Mucosa of descending colon (tissue), 3 donors: Measurements from ENCODE around the gene TRIM68. TPM values are rescaled to one million over a fixed set of nuclear protein-coding genes. Genes with fewer than 3 reads are reported as not detected.

Experiments
- ATAC-seq: fragments of 200-7000 bp; cut with Tn5 transposase; one replicate; pipeline ENCODE4 v1.9.1; 2020; ENCODE audit warnings: mild to moderate bottlenecking, moderate library complexity
- DNase-seq, 3 donors: peaks; one replicate each; pipeline ENCODE4 v3.0.0-alpha.2; 2020
- H3K36me3 ChIP-seq: fragments of 200-600 bp; one replicate; pipeline ENCODE4 v1.8.0; 2021; ENCODE audit warnings: low read depth, mild to moderate bottlenecking
- H3K4me1 ChIP-seq: fragments of 200-600 bp; one replicate; pipeline ENCODE4 v1.8.0; 2021; ENCODE audit warnings: low read depth, mild to moderate bottlenecking
- H3K4me3 ChIP-seq: fragments of 200-600 bp; one replicate; pipeline ENCODE4 v1.8.0; 2021; ENCODE audit warnings: mild to moderate bottlenecking
- H3K9me3 ChIP-seq: fragments of 200-600 bp; one replicate; pipeline ENCODE4 v1.8.0; 2021; ENCODE audit warnings: mild to moderate bottlenecking
- CTCF ChIP-seq: fragments of 200-600 bp; IDR thresholded peaks from one replicate; pipeline ENCODE4 v1.8.0; 2022; ENCODE audit warnings: antibody characterized with exemption, mild to moderate bottlenecking
- intact Hi-C, 2 donors: fragments of 100-400 bp; cut with DNase I in 1 of 2; cut with micrococcal nuclease in 1 of 2; formaldehyde crosslinking; loops; one replicate each; pipeline versions ENCODE4 v1.11.0 to v1.11.1; 2022; cut with DNase I, micrococcal nuclease
- total RNA-seq, 3 donors: library from RNA; stranded (reverse); fragmentation: NEBNext Ultra II Directional in 2 of 3; extraction: Animal tissue kit (Norgen Biotek cat#: 25700) in 2 of 3; gene quantifications; one replicate each; pipeline versions ENCODE4 v1.2.1 to v1.2.4, GENCODE V29; 2021 to 2023
- donor health status: DM: no; HTN: no; CAD: no; lungs with moderate emphysema.
- donor health status: DM: no; HTN: no; CAD: no.
- donor health status: DM: no; HTN: yes; CAD: no.

The TRIM68 gene
- total RNA-seq, 3 donors from 2014 or later = 17.6 to 21.7 (median 19.4) TPM

DNA sequence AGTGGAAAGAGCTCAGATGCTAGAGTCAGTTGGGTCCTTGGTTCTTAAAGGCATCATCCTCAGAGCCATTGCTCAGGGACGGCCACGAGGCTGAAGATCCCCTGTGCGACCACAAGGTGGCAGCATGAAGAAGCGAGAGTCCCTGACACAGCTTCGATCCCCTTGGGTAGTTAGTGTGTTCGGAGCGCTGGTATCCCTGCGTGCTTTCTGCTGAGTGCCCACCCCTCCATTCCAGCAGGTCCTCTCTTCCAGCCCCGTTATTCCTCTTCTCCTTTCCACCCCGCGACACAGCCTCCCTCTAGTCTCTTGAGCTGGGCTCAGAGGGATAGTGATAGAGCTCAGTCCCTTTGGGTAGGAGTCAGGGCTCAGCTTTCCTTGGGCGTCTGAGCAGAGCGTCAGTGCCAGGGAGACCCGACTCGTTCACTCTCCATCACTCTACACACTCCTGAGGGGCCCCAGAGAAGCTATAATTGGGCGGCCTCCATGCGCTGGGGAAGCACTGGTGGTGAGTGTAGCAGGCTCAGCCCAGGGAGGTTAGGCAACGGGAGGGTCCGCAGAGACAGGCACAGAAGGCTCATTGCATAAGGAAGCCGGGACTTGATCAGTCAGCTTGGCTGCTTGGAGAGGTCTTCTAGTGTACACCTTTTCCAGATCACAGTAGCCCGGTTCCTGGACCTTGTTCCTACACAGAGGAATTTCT is 29.1 kb upstream of the TRIM68 start, which contains the start of gene OR51D1:
TSS of gene OR51D1 (plus strand) at position 516 of the 700 bp plus-strand sequence. CDS start 2,314 bp downstream, outside the sequence.
- ATAC-seq (peak; percentile 95), DNase-seq (peak; percentile 54 to 77 (median 75))
- no peak within 1 kb of the TSS for H3K4me3 ChIP-seq
- no peaks in the 10 kb centered on the region for H3K4me1 ChIP-seq
- H3K36me3 ChIP-seq = no peaks in the 10 kb centered on the region
- intact Hi-C loops = loop anchor here (5.0 to 10.0 kb wide), 3 partner anchors 190 to 368 kb away; partner anchors contain the start of gene OR51L1 (in 1 of the 2)
- H3K9me3 ChIP-seq = no peaks in the 10 kb centered on the region
- peak; percentile 77 for TF ChIP-seq CTCF

DNA sequence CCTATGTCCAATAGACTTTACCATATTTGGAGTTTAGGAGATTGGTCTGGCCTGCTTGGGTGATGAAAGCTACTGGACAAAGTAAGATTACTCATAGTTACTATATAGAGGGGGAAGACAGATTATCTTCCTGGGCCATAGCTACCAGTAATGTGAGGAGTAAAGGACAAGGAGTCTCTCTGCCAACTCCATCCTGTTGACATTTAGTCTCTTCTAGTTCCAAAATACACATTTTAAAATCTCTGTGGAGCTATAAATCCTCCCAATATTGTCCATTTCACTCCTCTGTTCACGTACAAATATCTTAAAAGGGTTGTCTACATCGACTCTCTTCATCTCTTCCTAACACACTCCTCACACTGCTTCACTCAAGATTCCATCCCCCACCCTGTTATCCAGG is 28.1 kb upstream of the TRIM68 start:
- DNase-seq (no peak), ATAC-seq (no peak)
- no peak overlapping the region for H3K4me3 ChIP-seq
- H3K4me1 ChIP-seq = no peaks in the 10 kb centered on the region
- no peaks in the 10 kb centered on the region for H3K9me3 ChIP-seq
- no peaks in the 10 kb centered on the region for H3K36me3 ChIP-seq
- intact Hi-C loops = loop anchor here (5.0 to 10.0 kb wide), 3 partner anchors 191 to 369 kb away; partner anchors contain the start of gene OR51L1 (in 1 of the 2)
- no peak for TF ChIP-seq CTCF

GRCh38 chr11:4626207-4627099 is 18.4 kb upstream of the TRIM68 start:
- no peak for TF ChIP-seq CTCF
- no peaks in the 10 kb centered on the region for H3K36me3 ChIP-seq
- intact Hi-C loops = no loop called here

GRCh38 chr11:4619514-4619913 is 11.5 kb upstream of the TRIM68 start:
- TF ChIP-seq CTCF = no peak
- Histone ChIP-seq H3K4me3 (no peak overlapping the region), H3K4me1 (no peaks in the 10 kb centered on the region), H3K36me3 (no peaks in the 10 kb centered on the region), H3K9me3 (no peaks in the 10 kb centered on the region)
- intact Hi-C loops = no loop called here
- ATAC-seq = peak; percentile 82
- DNase-seq = peak in 1 of 3 donors; percentile 50

More at GRCh38 chr11:4626207-4627099, 18.4 kb upstream of the TRIM68 start:
- ATAC-seq = peak; percentile 84
- Histone ChIP-seq H3K4me1 (no peaks in the 10 kb centered on the region), H3K9me3 (peaks cover 5% of the 10 kb centered on the region), H3K4me3 (no peak overlapping the region)
- DNase-seq = peak in 1 of 3 donors; percentile 88

DNA sequence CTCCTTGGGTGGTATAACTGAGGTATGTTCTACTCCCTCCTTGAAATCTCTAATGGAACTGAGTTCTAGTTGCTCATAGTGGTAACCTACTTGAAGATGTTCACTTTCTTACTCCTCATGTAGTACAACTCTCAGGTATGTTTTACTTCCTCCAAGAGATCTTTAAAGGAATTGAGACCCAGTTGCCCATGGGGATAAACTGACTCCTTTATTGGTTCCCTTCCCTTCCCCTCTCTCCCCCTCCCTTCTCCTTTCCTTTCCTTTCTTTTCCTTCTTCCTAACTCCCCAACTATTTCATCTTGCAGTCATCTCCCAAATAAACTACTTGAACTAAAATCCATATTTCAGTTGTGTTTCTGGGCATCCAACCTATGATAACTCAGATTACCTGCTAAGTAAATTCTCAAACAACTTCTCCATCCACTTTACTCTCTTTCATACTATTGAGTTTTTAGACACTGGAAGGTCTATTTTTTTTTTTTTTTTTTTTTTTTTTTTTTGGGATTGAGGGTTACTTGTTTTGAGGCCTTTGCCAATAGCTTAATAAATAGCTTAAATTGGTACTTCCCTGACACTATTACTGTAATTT is 7.9 kb upstream of the TRIM68 start:
- H3K9me3 ChIP-seq = no peaks in the 10 kb centered on the region
- no peaks in the 10 kb centered on the region for H3K4me1 ChIP-seq
- H3K36me3 ChIP-seq = no peaks in the 10 kb centered on the region
- TF ChIP-seq CTCF = no peak
- ATAC-seq = no peak
- intact Hi-C loops = no loop called here
- H3K4me3 ChIP-seq = no peak overlapping the region
- DNase-seq = no peak
